PFSK-1 (cell line): ENCODE measurements around the gene PRSS38.

Experiments used
- FOXP2 ChIP-seq: optimal IDR thresholded peaks from 2 replicates; pipeline ENCODE3; 2011; ENCODE audit warnings: borderline replicate concordance, control low read depth, inconsistent platforms; ENCODE audit not compliant: insufficient read depth; ENCODE audit errors: extremely low read length, extremely low read depth
- POLR2AphosphoS5 ChIP-seq: IDR thresholded peaks from 2 replicates; pipeline ENCODE4 v1.6.1; 2012; ENCODE audit warnings: low read depth, mild to moderate bottlenecking, control low read depth, low read length, moderate library complexity
- SIN3A ChIP-seq: IDR thresholded peaks from 2 replicates; pipeline ENCODE4 v1.6.1; 2012; ENCODE audit warnings: mild to moderate bottlenecking, low read length, moderate library complexity, borderline replicate concordance; ENCODE audit not compliant: insufficient read depth
- TAF1 ChIP-seq: IDR thresholded peaks from 2 replicates; pipeline ENCODE4 v1.6.1; 2012; ENCODE audit warnings: low read length, control low read depth, borderline replicate concordance; ENCODE audit not compliant: insufficient read depth
- TF ChIP-seq, protein P1 (sequence below), 2 experiments: IDR thresholded peaks; 2 replicates each; pipeline versions ENCODE4 v1.6.1 to v1.8.0; 2011 to 2012; ENCODE audit warnings: low read depth in 2 of 2, low read length in 2 of 2, control low read depth in 1 of 2, inconsistent platforms in 1 of 2, mild to moderate bottlenecking in 1 of 2, moderate library complexity in 1 of 2; ENCODE audit not compliant: insufficient read depth in 1 of 2

The PRSS38 gene

DNA sequence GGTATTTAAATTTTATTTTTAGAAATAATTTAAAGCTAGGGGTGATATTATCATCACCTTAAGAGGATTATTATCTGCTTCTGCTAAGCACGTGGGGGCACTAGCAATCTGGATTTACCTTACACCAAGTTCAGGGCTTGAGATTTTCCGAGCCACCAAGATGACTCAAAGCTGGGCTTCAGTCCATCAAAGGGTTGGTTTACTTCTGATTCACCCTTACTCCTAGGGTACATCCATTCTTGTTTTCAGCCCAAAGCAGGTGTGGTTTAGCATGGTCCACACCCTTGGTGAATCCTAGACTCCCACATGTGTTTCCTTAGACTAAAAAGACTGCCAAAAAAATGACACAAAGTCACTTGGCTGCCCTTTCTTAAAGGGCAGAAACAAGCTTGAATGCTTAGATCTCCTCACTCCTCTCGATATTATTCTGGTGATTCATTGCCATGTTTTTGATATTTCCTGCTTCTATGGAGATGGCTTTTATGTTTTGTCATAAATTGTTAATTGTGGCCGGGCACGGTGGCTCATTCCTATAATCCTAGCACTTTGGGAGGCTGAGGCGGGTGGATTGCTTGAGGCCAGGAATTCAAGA lies 9.8 kb upstream of the PRSS38 start:
- TF ChIP-seq SIN3A (no peak), FOXP2 (no peak), POLR2AphosphoS5 (no peak), TAF1 (no peak)
- TF ChIP-seq, protein P1, sequence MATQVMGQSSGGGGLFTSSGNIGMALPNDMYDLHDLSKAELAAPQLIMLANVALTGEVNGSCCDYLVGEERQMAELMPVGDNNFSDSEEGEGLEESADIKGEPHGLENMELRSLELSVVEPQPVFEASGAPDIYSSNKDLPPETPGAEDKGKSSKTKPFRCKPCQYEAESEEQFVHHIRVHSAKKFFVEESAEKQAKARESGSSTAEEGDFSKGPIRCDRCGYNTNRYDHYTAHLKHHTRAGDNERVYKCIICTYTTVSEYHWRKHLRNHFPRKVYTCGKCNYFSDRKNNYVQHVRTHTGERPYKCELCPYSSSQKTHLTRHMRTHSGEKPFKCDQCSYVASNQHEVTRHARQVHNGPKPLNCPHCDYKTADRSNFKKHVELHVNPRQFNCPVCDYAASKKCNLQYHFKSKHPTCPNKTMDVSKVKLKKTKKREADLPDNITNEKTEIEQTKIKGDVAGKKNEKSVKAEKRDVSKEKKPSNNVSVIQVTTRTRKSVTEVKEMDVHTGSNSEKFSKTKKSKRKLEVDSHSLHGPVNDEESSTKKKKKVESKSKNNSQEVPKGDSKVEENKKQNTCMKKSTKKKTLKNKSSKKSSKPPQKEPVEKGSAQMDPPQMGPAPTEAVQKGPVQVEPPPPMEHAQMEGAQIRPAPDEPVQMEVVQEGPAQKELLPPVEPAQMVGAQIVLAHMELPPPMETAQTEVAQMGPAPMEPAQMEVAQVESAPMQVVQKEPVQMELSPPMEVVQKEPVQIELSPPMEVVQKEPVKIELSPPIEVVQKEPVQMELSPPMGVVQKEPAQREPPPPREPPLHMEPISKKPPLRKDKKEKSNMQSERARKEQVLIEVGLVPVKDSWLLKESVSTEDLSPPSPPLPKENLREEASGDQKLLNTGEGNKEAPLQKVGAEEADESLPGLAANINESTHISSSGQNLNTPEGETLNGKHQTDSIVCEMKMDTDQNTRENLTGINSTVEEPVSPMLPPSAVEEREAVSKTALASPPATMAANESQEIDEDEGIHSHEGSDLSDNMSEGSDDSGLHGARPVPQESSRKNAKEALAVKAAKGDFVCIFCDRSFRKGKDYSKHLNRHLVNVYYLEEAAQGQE (IDR thresholded peaks at IDR 0.05; ENCODE audit: insufficient read depth in 1 of 2, low read depth in 2 of 2, low read length in 2 of 2): no peak

DNA sequence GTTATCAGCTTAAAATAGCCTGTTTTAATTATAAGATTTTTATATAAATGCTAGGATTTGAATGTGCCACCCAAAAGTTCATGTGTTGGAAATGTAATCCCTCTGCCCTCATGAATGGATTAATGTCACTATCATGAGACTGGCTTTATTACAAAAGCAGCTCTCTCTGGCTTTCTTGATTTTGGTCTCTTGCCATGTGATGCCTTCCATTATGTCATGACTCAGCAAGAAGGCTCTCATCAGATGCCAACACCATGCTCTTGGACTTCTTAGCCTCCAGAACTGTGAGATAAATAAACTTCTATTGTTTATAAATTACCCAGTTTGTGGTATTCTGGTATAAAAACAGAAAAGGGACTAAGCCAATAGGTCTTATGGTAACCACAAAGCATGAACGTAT lies 6.9 kb upstream of the PRSS38 start:
- TF ChIP-seq, protein P1 (IDR thresholded peaks at IDR 0.05; ENCODE audit: insufficient read depth in 1 of 2, low read depth in 2 of 2, low read length in 2 of 2): no peak
- no peak for TF ChIP-seq SIN3A
- TF ChIP-seq TAF1: no peak
- TF ChIP-seq POLR2AphosphoS5: no peak
- no peak for TF ChIP-seq FOXP2

DNA sequence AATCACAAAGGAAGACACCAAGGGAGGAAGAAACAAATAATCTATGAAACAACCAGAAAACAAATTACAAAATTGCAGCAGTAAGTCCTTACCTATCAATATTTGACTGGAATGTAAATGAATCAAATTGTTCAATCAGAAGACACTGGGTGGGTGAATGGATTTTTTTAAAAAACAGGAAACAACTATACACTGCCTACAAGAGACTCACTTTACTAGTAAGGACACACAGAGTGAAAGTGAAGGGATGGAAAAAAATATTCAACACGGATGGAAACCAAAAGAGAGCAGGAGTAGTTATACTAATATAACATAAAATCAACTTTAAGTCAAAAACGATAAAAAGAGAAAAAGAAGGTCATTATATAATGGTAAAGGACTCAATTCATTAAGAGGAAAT lies 6.4 kb upstream of the PRSS38 start:
- TF ChIP-seq, protein P1 (IDR thresholded peaks at IDR 0.05; ENCODE audit: insufficient read depth in 1 of 2, low read depth in 2 of 2, low read length in 2 of 2): no peak
- no peak for TF ChIP-seq SIN3A

DNA sequence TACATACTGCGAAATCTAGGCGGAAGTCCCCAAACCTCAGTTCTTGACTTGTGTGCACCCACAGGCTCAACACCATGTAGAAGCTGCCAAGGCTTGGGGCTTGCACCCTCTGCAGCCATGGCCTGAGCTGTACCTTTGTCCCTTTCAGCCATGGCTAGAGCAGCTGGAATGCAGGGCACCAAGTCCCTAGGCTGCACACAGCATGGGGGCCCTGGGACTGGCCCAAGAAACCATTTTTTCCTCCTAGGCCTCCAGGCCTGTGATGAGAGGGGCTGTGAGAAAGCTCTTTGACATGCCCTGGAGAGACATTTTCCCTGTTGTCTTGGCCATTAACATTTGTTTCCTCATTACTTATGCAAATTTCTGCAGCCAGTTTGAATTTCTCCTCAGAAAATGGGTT lies 1.5 kb upstream of the PRSS38 start:
- TF ChIP-seq SIN3A (no peak), POLR2AphosphoS5 (no peak), FOXP2 (no peak), TAF1 (no peak)
- TF ChIP-seq, protein P1 (IDR thresholded peaks at IDR 0.05; ENCODE audit: insufficient read depth in 1 of 2, low read depth in 2 of 2, low read length in 2 of 2): no peak

DNA sequence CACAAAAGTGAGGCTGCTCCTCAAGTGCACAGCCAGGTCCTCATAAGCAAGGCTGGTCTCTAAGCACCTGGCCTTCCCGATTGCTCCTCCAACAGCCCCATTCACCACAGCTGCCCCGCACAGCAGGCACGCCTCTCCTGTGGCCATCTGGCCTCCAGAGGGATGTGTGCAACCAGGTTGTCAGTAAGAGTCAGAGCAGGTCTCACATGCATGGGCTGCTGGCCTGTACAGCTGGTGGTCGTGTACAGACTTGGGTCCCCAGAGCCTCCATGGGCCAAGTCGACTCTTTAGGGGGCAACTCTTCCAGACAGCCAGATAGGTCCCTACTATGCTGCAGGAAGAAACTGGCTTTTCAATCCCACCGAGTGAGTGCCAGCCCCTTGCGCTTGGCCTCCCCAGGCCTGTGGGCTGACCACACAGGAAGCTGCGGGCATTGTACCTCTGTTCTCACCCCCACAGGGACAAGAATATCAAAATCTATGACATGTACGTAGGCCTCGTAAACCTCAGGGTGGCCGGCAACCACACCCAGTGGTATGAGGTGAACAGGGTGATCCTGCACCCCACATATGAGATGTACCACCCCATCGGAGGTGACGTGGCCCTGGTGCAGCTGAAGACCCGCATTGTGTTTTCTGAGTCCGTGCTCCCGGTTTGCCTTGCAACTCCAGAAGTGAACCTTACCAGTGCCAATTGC lies 1.4 kb downstream of the PRSS38 start:
- TF ChIP-seq FOXP2: no peak
